H1 (cell line): Measurements from ENCODE around the gene EPHA7. TPM values are rescaled to one million over a fixed set of nuclear protein-coding genes. Genes with fewer than 3 reads are reported as not detected.
A peak's percentile ranks its signal among the peaks of the same experiment; 100 is the strongest.

ENCODE experiments used
- CREB1 ChIP-seq: IDR thresholded peaks from 2 replicates; pipeline ENCODE4 v1.6.1; 2012; ENCODE audit warnings: inconsistent platforms
- EGR1 ChIP-seq: IDR thresholded peaks from 2 replicates; pipeline ENCODE4 v1.6.1; 2011; ENCODE audit warnings: low read depth, low read length, borderline replicate concordance
- GABPA ChIP-seq: IDR thresholded peaks from 2 replicates; pipeline ENCODE4 v1.6.1; 2011; ENCODE audit warnings: mild to moderate bottlenecking, low read length, moderate library complexity, borderline replicate concordance; ENCODE audit not compliant: insufficient read depth
- KDM4A ChIP-seq: IDR thresholded peaks from one replicate; pipeline ENCODE4 v1.7.1; 2012; ENCODE audit warnings: low read depth, mild to moderate bottlenecking, moderate library complexity, low read length, inconsistent platforms; ENCODE audit not compliant: severe bottlenecking
- NANOG ChIP-seq: IDR thresholded peaks from 2 replicates; pipeline ENCODE4 v1.6.1; 2011; ENCODE audit warnings: low read length, low read depth, mild to moderate bottlenecking, inconsistent platforms; ENCODE audit not compliant: insufficient read depth, poor library complexity, severe bottlenecking
- PHF8 ChIP-seq: fragments of 200-600 bp; sonication (generic); conservative IDR thresholded peaks from 2 replicates; pipeline ENCODE4 v1.7.1; 2012; ENCODE audit warnings: low read depth, mild to moderate bottlenecking, inconsistent platforms, low read length, moderate library complexity
- RAD21 ChIP-seq, 2 experiments: IDR thresholded peaks in 1 of 2; conservative IDR thresholded peaks in 1 of 2; 2 replicates each; pipeline ENCODE4 v1.6.1; 2011; ENCODE audit warnings: low read depth in 2 of 2, low read length in 2 of 2, improper control_type of control experiment in 1 of 2, inconsistent platforms in 1 of 2, mild to moderate bottlenecking in 1 of 2, moderate library complexity in 1 of 2
- RBBP5 ChIP-seq: IDR thresholded peaks from 2 replicates; pipeline ENCODE4 v1.7.1; 2012; ENCODE audit warnings: low read depth, mild to moderate bottlenecking, inconsistent platforms, low read length, moderate library complexity, borderline replicate concordance
- SRF ChIP-seq: IDR thresholded peaks from 2 replicates; pipeline ENCODE4 v1.6.1; 2011; ENCODE audit warnings: mild to moderate bottlenecking, low read depth, low read length, moderate library complexity
- TAF1 ChIP-seq: IDR thresholded peaks from 2 replicates; pipeline ENCODE4 v1.6.1; 2011; ENCODE audit warnings: mild to moderate bottlenecking, low read depth, low read length
- TBP ChIP-seq: IDR thresholded peaks from 2 replicates; pipeline ENCODE4 v1.6.1; 2011; ENCODE audit warnings: low read depth, low read length, improper control_type of control experiment
- TCF12 ChIP-seq: IDR thresholded peaks from 2 replicates; pipeline ENCODE4 v1.6.1; 2011; ENCODE audit warnings: low read depth, mild to moderate bottlenecking, low read length
- polyA plus RNA-seq, 7 experiments: library from polyadenylated mRNA; depleted of rRNA in 3 of 7; stranded (reverse) in 5 of 7; unstranded in 2 of 7; fragments of >200 nt in 5 of 7; fragments of 200-250 nt in 2 of 7; gene quantifications; 1 replicate in 5 of 7; 2 replicates in 1 of 7; 4 replicates in 1 of 7; pipeline versions ENCODE4 v1.2.1 to v1.2.3, GENCODE V29; 2011 to 2013; ENCODE audit warnings: missing spikeins in 2 of 7, mixed read lengths in 2 of 7
- total RNA-seq: library from RNA; stranded (reverse); fragmentation: NEBNext Ultra II Directional; extraction: Animal tissue kit (Norgen Biotek cat#: 25700); gene quantifications from 2 replicates; pipeline ENCODE4 v1.2.1, GENCODE V29; 2021

Gene EPHA7
- total and polyA plus RNA-seq, 2 of the 8 experiments (the other 6 are each of a cell fraction or from before 2014, with no cell fraction given): 1.3 to 6.8 TPM

GRCh38 chr6:93416571-93417420 is 2.6 kb downstream of the EPHA7 start (continued):
- TF ChIP-seq GABPA (no peak), TAF1 (no peak), RAD21 (IDR thresholded peaks at IDR 0.05 in 1 of 2, conservative IDR thresholded peaks at IDR 0.05 in 1 of 2; ENCODE audit: low read depth in 2 of 2, low read length in 2 of 2) (peak in 1 of 2 experiments; percentile 6; a peak in 2 of 4 replicates), PHF8 (0 out of 2 replicates have a peak, but pooled peaks have one; percentile 26), NANOG (no peak), SRF (no peak), CREB1 (no peak), TCF12 (0 out of 2 replicates have a peak, but pooled peaks have one; percentile 12), KDM4A (peak; percentile 62), RBBP5 (peak; percentile 82), TBP (peak; percentile 24; the same call in 1 of the 2 replicates), EGR1 (0 out of 2 replicates have a peak, but pooled peaks have one; percentile 49)
